ENCODE measurements around the gene RARRES2. TPM values are rescaled to one million over a fixed set of nuclear protein-coding genes. Genes with fewer than 3 reads are reported as not detected.
A peak's percentile ranks its signal among the peaks of the same experiment; 100 is the strongest.

RARRES2 gene
- polyA plus RNA-seq, 1 of the 3 experiments (the other 2 are of a cell fraction), result 0.43 TPM

DNA sequence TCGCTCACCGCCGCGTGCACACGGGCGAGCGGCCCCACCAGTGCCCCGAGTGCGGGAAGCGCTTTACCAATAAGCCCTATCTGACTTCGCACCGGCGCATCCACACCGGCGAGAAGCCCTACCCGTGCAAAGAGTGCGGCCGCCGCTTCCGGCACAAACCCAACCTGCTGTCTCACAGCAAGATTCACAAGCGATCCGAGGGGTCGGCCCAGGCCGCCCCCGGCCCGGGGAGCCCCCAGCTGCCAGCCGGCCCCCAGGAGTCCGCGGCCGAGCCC, 30.5 kb upstream of the RARRES2 start:
- no peak for TF ChIP-seq ZBTB33 (IDR thresholded peaks at IDR 0.05; ENCODE audit: borderline replicate concordance, low read depth)
- TF ChIP-seq REST (IDR thresholded peaks at IDR 0.05; ENCODE audit: low read depth, low read length), result no peak
- no peak for TF ChIP-seq TCF12 (IDR thresholded peaks at IDR 0.05)
- no peak for TF ChIP-seq RFX5 (IDR thresholded peaks at IDR 0.05; ENCODE audit: low read length)
- TF ChIP-seq SMC3 (IDR thresholded peaks at IDR 0.05; ENCODE audit: low read depth, low read length), result no peak
- no peak for TF ChIP-seq RCOR1 (IDR thresholded peaks at IDR 0.05; ENCODE audit: low read length)
- TF ChIP-seq GATA2 (CRISPR knock-in tag; IDR thresholded peaks at IDR 0.05), result no peak
- TF ChIP-seq FOXJ3 (CRISPR knock-in tag; IDR thresholded peaks at IDR 0.05), result no peak
- H3K9me2 ChIP-seq, result no peaks in the 10 kb centered on the region
- no peak overlapping the region for H2AFZ ChIP-seq (ENCODE audit: low read depth)
- H3K27ac ChIP-seq (ENCODE audit: low read depth in 2 of 2, low read length in 1 of 2), result no peak overlapping the region
- H3K4me1 ChIP-seq (ENCODE audit: control insufficient read depth in 1 of 2, insufficient read depth in 2 of 2, low read depth in 1 of 2, low read length in 1 of 2), result peaks cover 9 to 35% of the 10 kb centered on the region in 2 experiments; a peak in 3 of 4 replicates
- peaks cover 23% of the 10 kb centered on the region for H3F3A ChIP-seq (replicated peaks; ENCODE audit: insufficient read depth)
- no peak for DNase-seq
- H3K36me3 ChIP-seq (replicated peaks in 1 of 2; ENCODE audit: control insufficient read depth in 1 of 2, insufficient read depth in 2 of 2, low read length in 1 of 2), result peaks cover 19 to 49% of the 10 kb centered on the region in 2 experiments
- H3K27me3 ChIP-seq (ENCODE audit: insufficient read depth), result no peaks in the 10 kb centered on the region
- ChIA-PET POLR2A (no interaction called here), CTCF (interaction anchor here (7.4 kb wide), 1 partner anchor 16 kb away, joined by 57 read pairs; no protein-coding TSS in a partner anchor)
- H4K20me1 ChIP-seq (ENCODE audit: insufficient read depth), result no peaks in the 10 kb centered on the region
- 97% methylated on average over 15 of the region's 30 CpGs for WGBS (ENCODE audit: low lambda C conversion rate)
- H3K4me2 ChIP-seq, result no peak overlapping the region
- H3K79me2 ChIP-seq (ENCODE audit: insufficient read depth), result peaks cover 48% of the 10 kb centered on the region
- no peak overlapping the region for H3K4me3 ChIP-seq (ENCODE audit: low read depth in 2 of 2, low read length in 1 of 2)
- no peaks in the 10 kb centered on the region for H3K9me3 ChIP-seq
- H3K9ac ChIP-seq, result no peak overlapping the region

GRCh38 chr7:150371131-150371995, 29.9 kb upstream of the RARRES2 start:
- Histone ChIP-seq H3F3A (replicated peaks; ENCODE audit: insufficient read depth) (peaks cover 17% of the 10 kb centered on the region), H3K4me1 (ENCODE audit: control insufficient read depth in 1 of 2, insufficient read depth in 2 of 2, low read depth in 1 of 2, low read length in 1 of 2) (peaks cover 9 to 35% of the 10 kb centered on the region in 2 experiments; a peak in 3 of 4 replicates), H3K27me3 (ENCODE audit: insufficient read depth) (no peaks in the 10 kb centered on the region), H4K20me1 (ENCODE audit: insufficient read depth) (no peaks in the 10 kb centered on the region), H3K27ac (ENCODE audit: low read depth in 2 of 2, low read length in 1 of 2) (peak overlapping the region in 1 of 2 experiments; percentile 72; a peak in 2 of 4 replicates), H3K9ac (no peak overlapping the region), H3K9me2 (no peaks in the 10 kb centered on the region), H3K36me3 (replicated peaks in 1 of 2; ENCODE audit: control insufficient read depth in 1 of 2, insufficient read depth in 2 of 2, low read length in 1 of 2) (peaks cover 19 to 49% of the 10 kb centered on the region in 2 experiments), H3K9me3 (no peaks in the 10 kb centered on the region), H3K4me3 (ENCODE audit: low read depth in 2 of 2, low read length in 1 of 2) (no peak overlapping the region), H3K79me2 (ENCODE audit: insufficient read depth) (peaks cover 48% of the 10 kb centered on the region), H3K4me2 (peak overlapping the region; percentile 96; the same call in 1 of the 2 replicates), H2AFZ (ENCODE audit: low read depth) (no peak overlapping the region)
- ChIA-PET CTCF (interaction anchor here (0.9 to 7.4 kb wide), 2 partner anchors 15 to 26 kb away, joined by 3 to 57 read pairs; no protein-coding TSS in a partner anchor), POLR2A (interaction anchor here (0.6 to 1.3 kb wide), 2 partner anchors 9 to 30 kb away, joined by 3 to 4 read pairs; no protein-coding TSS in a partner anchor)
- no peak for DNase-seq
- WGBS (ENCODE audit: low lambda C conversion rate), result 94% methylated on average over 27 of the region's 48 CpGs
- no peak for TF ChIP-seq YY1 (IDR thresholded peaks at IDR 0.05; ENCODE audit: low read depth)
- no peak for TF ChIP-seq CHD2 (IDR thresholded peaks at IDR 0.05; ENCODE audit: low read length, partially characterized antibody)
- TF ChIP-seq SIN3A (IDR thresholded peaks at IDR 0.05; ENCODE audit: borderline replicate concordance, low read depth, low read length), result no peak
- TF ChIP-seq ELF1 (IDR thresholded peaks at IDR 0.05), result no peak
- TF ChIP-seq EP300 (IDR thresholded peaks at IDR 0.05; ENCODE audit: borderline replicate concordance in 1 of 2, low read depth in 1 of 2, low read length in 1 of 2), result no peak
- no peak for TF ChIP-seq REST (IDR thresholded peaks at IDR 0.05; ENCODE audit: low read depth, low read length)
- no peak for TF ChIP-seq RXRA (IDR thresholded peaks at IDR 0.05; ENCODE audit: borderline replicate concordance, low read depth)
- TF ChIP-seq GABPA (IDR thresholded peaks at IDR 0.05; ENCODE audit: low read depth), result no peak
- no peak for TF ChIP-seq EZH2phosphoT487 (IDR thresholded peaks at IDR 0.05; ENCODE audit: borderline replicate concordance, low read depth)
- TF ChIP-seq MXI1 (IDR thresholded peaks at IDR 0.05; ENCODE audit: low read depth, low read length), result no peak
- TF ChIP-seq NFIC (IDR thresholded peaks at IDR 0.05; ENCODE audit: borderline replicate concordance), result no peak

All from SK-N-SH (cell line).